Measurements from ENCODE around the gene STK39. TPM values are rescaled to one million over a fixed set of nuclear protein-coding genes. Genes with fewer than 3 reads are reported as not detected.

Gene STK39
- polyA plus RNA-seq, 2 of the 4 experiments (the other 2 are of a cell fraction), result 14.2 to 27.2 TPM

DNA sequence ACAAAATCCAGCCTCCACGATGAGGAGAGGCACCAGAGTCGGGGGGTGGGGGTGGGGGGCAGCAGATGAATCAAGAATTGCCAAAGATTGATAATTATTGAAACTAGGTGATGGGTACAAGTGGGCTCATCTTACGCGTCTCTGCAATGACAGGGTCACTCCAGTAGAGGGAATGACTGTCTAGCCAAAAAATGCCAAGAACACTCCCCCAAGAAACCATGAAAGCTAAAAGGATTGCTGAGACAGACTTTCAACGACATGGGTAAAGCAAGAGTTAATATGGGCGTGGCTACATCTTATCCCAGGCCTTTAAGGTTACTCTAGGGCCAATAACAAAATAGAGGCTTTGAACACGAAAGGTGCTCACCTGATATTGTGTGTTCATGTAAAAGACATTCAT lies 86.5 kb downstream of the STK39 start:
- no peak for FAIRE-seq
- POLR2A ChIA-PET, result no interaction called here
- peak; percentile 15 to 54 for DNase-seq (ENCODE audit: low read depth in 1 of 2, low spot score in 1 of 2)

DNA sequence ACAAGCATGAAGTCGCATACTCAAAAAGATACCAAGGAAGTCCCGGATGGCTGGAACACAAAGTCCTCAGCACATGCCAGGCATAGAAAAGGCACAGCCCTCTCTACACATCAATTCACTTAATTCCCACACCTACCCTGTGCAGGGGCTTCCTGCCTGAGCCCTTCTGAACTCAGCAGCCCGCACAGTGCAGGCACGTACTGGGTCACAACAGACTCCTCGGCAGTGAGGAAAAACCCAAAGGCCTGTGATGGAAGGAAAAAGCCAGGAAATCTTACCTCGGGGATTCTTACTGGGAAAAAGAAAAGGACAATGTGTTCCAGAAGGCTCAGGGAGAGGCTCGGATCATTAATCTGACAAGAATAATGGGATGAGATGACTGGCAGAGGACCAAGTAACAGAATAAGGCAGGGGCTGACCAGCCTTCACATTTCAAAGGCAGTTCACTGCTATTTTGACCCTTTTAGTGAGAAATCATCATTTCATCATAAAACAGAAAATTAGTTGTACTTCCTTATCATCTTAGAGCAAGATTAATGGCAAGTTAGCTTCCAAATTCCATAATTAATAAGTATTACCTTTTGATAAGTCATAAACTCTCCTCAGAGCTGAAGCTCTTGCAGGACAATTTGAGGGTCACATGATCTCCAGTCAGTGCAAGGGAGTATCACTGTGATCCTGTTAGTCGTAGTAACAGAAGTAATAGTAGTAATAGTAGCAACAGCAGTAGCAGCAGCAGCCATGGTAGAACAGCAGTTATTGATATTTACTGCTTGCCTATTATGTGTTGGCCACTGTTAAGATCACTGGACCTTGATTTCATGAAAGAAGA lies 87.4 kb downstream of the STK39 start:
- no peaks in the 10 kb centered on the region for H3K9me3 ChIP-seq
- H3K4me3 ChIP-seq, result no peak overlapping the region
- POLR2A ChIA-PET, result no interaction called here
- H3K4me2 ChIP-seq, result no peak overlapping the region
- TF ChIP-seq GATA3 (IDR thresholded peaks at IDR 0.05; ENCODE audit: borderline replicate concordance) (no peak), RAD21 (conservative IDR thresholded peaks at IDR 0.05 in 1 of 2, IDR thresholded peaks at IDR 0.05 in 1 of 2) (no peak), MAZ (IDR thresholded peaks at IDR 0.05; ENCODE audit: borderline replicate concordance, low read depth, low read length) (no peak)
- TF ChIP-seq, protein P1, sequence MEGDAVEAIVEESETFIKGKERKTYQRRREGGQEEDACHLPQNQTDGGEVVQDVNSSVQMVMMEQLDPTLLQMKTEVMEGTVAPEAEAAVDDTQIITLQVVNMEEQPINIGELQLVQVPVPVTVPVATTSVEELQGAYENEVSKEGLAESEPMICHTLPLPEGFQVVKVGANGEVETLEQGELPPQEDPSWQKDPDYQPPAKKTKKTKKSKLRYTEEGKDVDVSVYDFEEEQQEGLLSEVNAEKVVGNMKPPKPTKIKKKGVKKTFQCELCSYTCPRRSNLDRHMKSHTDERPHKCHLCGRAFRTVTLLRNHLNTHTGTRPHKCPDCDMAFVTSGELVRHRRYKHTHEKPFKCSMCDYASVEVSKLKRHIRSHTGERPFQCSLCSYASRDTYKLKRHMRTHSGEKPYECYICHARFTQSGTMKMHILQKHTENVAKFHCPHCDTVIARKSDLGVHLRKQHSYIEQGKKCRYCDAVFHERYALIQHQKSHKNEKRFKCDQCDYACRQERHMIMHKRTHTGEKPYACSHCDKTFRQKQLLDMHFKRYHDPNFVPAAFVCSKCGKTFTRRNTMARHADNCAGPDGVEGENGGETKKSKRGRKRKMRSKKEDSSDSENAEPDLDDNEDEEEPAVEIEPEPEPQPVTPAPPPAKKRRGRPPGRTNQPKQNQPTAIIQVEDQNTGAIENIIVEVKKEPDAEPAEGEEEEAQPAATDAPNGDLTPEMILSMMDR (IDR thresholded peaks at IDR 0.05), result no peak
- TF ChIP-seq, protein P2, sequence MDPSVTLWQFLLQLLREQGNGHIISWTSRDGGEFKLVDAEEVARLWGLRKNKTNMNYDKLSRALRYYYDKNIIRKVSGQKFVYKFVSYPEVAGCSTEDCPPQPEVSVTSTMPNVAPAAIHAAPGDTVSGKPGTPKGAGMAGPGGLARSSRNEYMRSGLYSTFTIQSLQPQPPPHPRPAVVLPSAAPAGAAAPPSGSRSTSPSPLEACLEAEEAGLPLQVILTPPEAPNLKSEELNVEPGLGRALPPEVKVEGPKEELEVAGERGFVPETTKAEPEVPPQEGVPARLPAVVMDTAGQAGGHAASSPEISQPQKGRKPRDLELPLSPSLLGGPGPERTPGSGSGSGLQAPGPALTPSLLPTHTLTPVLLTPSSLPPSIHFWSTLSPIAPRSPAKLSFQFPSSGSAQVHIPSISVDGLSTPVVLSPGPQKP (IDR thresholded peaks at IDR 0.05; ENCODE audit: low read depth, low read length), result no peak
- ATAC-seq (no peak), DNase-seq (ENCODE audit: low read depth in 1 of 2, low spot score in 1 of 2) (no peak), FAIRE-seq (no peak)
- H3K4me1 ChIP-seq, result no peaks in the 10 kb centered on the region
- no peak overlapping the region for H3K27ac ChIP-seq
- 87% methylated on average over 8 of the region's 8 CpGs for WGBS (ENCODE audit: missing lambda C conversion rate)
- CTCF ChIA-PET, result interaction anchor here (0.7 kb wide), 1 partner anchor 110 kb away, joined by 3 read pairs; no protein-coding TSS in a partner anchor

More for the DNA sequence above, 86.5 kb downstream of the STK39 start:
- no peaks in the 10 kb centered on the region for H3K4me1 ChIP-seq
- no peak overlapping the region for H3K4me3 ChIP-seq
- ATAC-seq, result peak; percentile 39 to 77; a peak in 4 of 6 replicates
- CTCF ChIA-PET, result interaction anchor here (0.7 kb wide), 1 partner anchor 111 kb away, joined by 3 read pairs; no protein-coding TSS in a partner anchor
- no peak for TF ChIP-seq CEBPB (IDR thresholded peaks at IDR 0.05)
- TF ChIP-seq SMC3 (IDR thresholded peaks at IDR 0.05), result 0 out of 3 replicates have a peak, but pooled peaks have one; percentile 17
- TF ChIP-seq, protein P1 (IDR thresholded peaks at IDR 0.05), result peak; percentile 20; the same call in 2 of the 3 replicates
- TF ChIP-seq RAD21 (conservative IDR thresholded peaks at IDR 0.05 in 1 of 2, IDR thresholded peaks at IDR 0.05 in 1 of 2), result peak; percentile 25 to 42; a peak in 3 of 5 replicates
- no peaks in the 10 kb centered on the region for H3K9me3 ChIP-seq
- H3K27ac ChIP-seq, result no peak overlapping the region
- WGBS (ENCODE audit: missing lambda C conversion rate), result 67% methylated on average over 7 of the region's 7 CpGs
- no peak overlapping the region for H3K4me2 ChIP-seq

- FAIRE-seq (no peak), DNase-seq (ENCODE audit: low read depth in 1 of 2, low spot score in 1 of 2) (no peak), ATAC-seq (no peak)
- Histone ChIP-seq H3K4me2 (no peak overlapping the region), H3K9me3 (no peaks in the 10 kb centered on the region), H3K4me1 (no peaks in the 10 kb centered on the region), H3K4me3 (no peak overlapping the region), H3K27ac (no peak overlapping the region)
- WGBS (ENCODE audit: missing lambda C conversion rate), result 91% methylated on average over 3 of the region's 3 CpGs
- ChIA-PET POLR2A (no interaction called here), CTCF (no interaction called here)
- no peak for TF ChIP-seq CHD2 (IDR thresholded peaks at IDR 0.05; ENCODE audit: low read length, partially characterized antibody)
- TF ChIP-seq RFX5 (IDR thresholded peaks at IDR 0.05), result no peak
- TF ChIP-seq GATA3 (IDR thresholded peaks at IDR 0.05; ENCODE audit: borderline replicate concordance), result no peak
- TF ChIP-seq REST (IDR thresholded peaks at IDR 0.05), result no peak
- TF ChIP-seq, protein P3, sequence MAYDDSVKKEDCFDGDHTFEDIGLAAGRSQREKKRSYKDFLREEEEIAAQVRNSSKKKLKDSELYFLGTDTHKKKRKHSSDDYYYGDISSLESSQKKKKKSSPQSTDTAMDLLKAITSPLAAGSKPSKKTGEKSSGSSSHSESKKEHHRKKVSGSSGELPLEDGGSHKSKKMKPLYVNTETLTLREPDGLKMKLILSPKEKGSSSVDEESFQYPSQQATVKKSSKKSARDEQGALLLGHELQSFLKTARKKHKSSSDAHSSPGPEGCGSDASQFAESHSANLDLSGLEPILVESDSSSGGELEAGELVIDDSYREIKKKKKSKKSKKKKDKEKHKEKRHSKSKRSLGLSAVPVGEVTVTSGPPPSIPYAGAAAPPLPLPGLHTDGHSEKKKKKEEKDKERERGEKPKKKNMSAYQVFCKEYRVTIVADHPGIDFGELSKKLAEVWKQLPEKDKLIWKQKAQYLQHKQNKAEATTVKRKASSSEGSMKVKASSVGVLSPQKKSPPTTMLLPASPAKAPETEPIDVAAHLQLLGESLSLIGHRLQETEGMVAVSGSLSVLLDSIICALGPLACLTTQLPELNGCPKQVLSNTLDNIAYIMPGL (CRISPR knock-in tag; IDR thresholded peaks at IDR 0.05; ENCODE audit: borderline replicate concordance), result no peak
- TF ChIP-seq POLR2AphosphoS2 (conservative IDR thresholded peaks at IDR 0.05; ENCODE audit: low read length), result no peak
These were observed 88.8 kb downstream of the STK39 start for GRCh38 chr2:168158586-168158985.

All from A549 (cell line).